ENCODE data around the gene KLF4.
A peak's percentile ranks its signal among the peaks of the same experiment; 100 is the strongest.
"Not testable (repeated sequence)": the region's sequence is repeated elsewhere in the genome, so short reads cannot be mapped to it uniquely, and the experiment has no call there.

Gene KLF4

DNA sequence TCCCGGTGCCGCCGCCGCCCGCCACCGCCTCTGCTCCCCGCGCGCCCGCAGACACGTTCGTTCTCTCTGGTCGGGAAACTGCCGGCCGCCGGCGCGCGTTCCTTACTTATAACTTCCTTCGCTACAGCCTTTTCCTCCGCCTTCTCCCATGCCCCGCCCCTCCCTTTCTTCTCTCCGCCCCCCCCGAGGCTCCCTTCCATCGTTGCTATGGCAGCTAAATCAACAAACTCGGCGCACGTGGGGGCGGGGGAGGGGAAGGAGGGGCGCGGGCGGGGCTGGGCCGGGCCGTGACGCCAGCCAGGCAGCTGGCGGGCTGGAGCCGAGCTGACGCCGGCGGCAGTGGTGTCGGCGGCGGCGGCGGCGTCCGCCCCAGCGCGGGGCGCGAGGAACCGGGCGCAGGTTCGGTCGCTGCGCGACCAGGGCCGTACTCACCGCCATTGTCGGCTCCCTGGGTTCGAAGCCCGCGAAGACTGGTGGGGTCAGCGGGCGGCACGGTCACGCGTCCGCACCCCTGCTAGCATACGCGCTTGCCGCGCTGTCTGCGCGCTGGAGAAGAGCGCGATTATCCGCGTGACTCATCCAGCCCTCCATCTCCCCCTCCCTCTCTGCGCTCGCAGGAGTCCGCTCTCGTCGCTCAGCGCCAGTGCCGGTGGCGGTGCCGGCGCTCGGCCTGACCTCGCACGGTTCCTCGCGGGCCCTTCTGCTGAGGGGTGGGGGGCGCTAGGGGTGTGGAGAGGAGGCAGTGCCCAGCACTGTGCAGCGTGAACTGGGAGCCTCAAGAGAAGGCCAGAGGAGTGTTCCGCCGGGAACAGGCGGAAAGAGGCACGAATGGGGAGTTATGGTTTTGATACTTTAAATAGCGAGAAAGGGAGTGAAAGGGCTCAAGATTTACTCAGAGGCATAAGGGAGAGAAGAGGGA is at the start of gene KLF4:
Gene KLF4 (minus strand): TSS at position 83 of the 919 bp plus-strand sequence. CDS start 597 bp downstream, outside the sequence.
- peak; percentile 24 for DNase-seq

DNA sequence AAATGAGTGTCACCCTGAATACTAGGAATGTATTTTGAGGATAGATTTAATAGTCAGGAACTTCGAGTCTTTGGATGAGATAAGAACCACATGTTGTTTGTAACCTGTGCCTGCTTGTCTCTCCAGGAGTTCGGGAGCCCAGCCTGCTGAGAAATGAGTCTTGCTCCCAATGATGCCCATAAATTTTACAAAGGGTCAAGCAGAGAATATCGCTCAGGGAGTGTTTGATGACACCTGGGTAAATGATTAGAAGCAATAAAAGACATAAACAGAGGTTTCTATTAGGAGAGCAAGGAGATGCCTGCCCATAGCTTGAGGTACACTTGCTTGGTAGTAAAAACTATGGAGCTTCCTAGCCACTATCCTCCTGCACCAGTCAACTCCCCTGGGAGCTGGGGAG is 46.9 kb upstream of the KLF4 start:
- no peak for DNase-seq

DNA sequence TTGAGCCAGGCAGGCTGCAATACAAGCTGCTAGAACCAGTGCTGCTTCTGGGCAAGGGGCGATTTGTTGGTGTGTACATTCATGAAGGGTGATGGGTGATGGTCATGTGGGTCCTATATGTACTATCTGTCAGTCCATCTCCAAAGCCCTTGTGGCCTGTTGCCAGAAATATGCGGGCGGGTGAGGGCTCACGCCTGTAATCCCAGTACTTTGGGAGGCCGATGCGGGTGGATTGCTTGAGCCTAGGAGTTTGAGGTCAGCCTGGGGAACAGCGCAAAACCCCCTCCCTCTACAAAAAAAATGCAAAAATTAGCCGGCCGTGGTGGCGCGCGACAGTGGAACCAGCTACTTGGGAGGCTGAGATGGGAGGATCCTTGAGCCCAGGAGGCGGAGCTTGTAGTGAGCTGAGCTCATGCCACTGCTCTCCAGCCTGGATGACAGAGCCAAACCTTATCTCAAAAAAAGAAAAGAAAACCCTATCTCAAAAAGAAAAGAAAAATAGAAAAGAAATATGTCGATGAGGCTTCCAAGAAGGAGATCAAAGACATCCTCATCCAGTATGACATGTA is 45.0 kb upstream of the KLF4 start:
- no peak for DNase-seq

DNA sequence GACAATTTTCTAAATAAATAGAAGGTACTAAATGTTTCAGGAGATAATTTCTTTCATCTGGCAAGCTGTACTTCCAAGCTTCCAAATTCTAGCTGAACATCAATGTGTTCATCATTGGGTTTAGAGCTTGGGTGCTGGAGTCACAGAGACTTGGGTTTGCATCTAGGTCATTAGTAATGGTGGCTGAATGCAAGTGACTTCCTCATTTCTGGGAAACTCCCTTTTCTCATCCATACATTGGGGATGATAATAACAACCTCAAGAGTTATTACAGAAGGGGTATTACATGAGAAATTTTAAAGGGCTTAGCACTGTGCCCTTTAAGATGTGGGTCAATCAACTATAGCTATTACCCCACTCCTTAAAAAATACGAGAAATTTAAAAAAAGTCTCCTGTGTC is 41.1 kb upstream of the KLF4 start:
- DNase-seq, result no peak

DNA sequence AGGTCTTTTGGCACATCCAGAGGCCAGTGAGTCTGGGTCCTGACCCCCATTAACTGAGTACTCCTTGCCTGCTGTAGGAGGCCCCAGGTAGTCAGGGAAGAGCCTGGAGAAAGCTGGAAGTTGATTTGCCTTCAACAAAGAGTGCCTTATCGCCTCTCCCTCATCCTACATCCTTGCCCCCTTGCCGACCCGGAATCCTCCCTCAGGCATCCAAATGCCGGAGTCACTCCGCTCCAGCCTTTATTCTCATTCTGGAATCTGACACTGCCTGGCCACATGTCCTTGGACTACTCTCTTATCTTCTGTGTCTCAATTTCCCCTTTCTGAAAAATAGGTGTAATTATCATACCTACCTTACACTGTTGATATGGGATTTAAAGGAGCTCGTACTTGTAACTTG is 39.1 kb upstream of the KLF4 start:
- DNase-seq, result no peak

DNA sequence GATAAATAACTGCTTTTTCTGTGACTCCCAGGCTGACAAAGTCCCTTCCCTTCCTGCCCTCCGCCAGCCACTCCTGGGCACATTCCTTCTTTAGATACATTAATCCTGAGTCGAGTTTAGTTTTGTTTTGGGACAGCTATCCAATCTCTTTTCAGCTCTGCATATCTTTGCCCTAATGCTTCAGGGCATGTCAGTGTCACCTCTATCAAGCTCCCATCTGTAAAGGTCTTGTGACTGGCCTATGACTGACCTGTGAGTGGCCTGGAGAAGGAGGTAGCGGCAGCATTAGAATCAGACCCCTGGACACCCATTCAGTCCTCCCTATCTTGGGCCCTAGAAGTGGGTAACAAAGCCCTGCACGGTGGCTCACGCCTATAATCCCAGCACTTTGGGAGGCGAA is 34.0 kb upstream of the KLF4 start:
- no peak for DNase-seq

DNA sequence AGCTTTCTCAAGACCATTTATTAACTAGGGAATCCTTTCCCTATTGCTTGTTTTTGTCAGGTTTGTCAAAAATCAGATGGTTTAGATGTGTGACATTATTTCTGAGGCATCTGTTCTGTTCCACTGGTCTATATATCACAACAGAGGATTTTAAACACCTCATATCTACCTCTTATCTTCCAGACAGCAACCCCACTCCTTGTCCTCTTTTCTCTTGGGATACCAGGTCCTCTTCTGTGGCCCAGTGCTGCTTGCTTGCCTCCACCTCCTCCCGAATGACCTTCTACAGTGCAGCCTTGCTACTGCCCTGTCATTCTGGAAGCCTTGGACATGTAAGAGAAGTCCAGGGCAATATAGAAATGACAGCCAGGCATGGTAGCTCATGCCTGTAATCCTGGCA is 30.6 kb upstream of the KLF4 start:
- no peak for DNase-seq

DNA sequence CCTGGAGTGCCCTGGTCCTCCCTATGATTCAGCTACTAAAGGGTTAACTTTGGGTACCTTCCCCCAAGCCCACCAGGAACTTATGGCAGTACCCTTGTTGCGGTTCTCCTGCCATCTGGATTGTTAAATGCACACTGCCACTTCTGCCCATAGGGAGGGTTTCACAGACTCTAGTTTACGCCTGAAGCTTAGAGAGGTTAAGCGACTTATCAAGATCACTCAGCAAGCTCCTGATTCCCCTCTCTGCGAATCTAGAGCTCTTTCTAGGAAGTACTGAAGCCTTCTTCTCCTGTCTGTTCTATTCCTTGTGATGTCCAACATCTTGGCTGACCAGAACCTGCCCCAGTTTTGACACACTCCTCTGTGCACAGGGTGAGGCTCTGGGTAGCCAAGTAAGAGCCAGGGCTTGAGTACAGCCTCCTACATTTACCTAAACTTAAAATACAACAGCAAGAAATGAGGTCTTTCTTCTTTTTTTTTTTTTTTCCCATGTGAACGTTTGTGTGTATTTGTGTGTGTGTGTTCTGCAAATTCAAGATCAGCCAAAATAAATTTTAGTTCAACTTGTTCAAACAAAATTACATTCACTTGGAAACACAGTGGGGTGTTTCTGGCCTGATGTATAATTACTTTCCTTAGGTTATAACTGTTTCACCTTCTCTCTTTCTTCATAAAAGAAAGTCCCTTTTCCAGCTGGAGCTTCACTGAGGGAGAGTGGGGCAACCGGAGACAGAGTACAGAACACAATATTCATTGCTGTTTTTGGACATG is 28.7 kb upstream of the KLF4 start:
- DNase-seq, result no peak

DNA sequence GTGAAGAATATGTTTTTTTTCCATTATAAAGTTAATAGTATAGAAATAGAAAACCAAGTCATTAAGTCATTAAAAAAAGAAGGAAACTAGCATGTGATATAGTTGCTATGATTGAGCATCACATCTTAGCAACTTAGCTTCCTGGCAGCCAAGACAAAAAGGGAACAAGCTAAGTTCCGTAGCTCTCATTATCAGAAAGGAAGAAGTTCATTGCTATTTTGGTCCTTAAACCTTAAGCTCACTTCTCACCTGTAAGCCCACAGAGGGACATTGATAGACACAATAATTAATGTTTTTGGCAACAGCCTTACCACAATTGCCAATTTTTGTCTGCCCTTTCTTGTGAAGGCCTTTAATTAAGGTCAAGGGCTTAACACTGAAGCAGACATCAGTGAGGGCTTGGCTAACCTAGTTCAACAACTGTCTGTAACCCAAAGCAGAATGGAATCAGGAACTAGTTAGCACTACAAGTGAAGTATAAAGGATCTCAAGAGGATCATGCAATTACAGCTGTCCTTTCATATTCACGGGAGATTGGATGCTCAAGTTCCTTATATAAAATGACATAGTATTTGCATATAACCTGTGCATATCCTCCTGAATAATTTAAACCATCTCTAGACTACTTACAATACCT is 24.0 kb upstream of the KLF4 start:
- no peak for DNase-seq

DNA sequence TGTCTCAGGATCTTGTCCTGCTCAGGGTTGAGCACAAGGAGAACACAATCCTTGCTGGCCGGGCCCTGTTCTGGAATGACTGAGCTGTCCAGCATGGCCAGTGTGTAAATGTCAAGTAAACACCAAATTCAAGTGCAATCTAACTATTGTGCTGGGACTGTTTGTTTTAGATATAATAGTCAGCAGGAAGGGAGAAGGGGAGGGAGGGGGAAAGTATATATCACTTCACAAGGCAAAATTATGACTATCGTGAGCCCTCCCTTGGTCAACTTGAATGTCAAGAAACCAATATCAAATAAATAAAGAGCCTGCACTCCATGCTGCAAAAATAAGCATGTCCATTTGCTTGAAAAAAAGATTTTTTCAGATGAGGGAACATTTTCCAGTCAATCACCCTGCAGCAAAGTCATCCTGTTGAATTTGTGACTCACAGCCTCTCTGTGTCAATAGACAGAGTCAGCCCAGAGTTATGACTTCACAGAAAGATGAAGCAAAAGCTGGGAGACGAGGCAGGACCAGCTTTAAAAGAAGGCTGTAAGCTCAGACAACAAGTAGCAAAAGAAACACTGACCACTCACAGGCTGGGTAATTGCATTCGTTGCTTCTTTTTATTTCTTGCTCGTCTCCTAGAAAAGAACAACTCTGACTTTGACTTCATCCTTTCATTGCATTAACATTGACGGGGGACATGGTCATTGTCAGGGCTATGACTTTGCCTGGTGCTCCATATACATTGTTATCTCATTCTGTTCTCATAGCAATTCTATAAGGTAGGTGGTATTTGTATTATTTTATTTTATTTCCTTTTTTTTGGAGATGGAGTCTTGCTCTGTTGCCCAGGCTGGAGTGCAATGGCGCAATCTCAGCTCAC is 15.3 kb upstream of the KLF4 start:
- no peak for DNase-seq

DNA sequence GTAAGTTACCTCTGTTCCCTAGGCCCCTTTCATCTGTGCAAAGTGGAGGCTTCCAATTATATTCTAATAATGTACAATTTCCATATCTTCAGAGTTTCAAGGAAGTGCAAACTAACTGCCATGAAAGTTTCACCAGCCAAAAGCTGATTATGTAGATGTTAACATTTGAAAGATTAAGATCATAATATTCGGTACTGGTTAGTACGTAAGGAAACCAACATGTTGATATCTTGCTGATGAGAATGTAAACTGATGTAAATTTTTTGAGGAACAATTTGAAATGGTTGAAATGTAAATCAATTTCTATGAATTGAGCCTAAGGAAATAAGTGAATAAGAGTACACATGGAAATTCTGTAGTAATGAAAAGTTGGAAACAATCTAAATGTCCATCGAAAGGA is 12.9 kb upstream of the KLF4 start:
- DNase-seq, result no peak

DNA sequence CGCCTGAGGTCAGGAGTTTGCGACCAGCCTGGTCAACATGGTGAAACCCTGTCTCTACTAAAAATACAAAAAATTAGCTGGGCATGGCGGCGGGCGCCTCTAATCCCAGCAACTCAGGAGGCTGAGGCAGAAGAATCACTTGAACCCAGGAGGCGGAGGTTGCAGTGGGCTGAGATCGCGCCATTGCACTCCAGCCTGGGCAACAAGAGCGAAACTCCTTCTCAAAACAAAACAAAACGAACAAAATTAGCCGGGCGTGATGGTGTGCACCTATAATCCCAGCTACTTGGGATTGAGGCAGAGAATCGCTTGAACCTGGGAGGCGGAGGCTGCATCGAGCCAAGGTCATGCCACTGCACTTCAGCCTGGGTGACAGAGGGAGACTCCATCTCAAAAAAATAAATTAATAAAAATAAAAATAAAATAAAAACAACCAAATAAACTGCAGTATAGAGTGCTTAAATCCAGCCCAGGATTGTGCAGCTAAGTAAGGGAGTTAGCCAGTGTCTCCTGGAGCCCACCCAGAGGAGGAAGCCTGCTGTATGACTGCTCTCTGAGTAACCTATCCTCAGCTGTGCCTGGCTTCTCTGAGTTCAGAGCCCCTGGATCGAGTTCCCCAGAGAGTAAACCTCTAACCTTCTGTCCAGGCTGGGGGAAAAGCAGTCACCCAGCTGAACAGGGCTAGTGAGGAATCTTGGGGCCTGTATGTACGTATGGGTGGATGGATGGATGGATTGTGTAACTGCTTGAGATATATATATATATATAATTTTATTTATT is 11.0 kb upstream of the KLF4 start:
- not testable (repeated sequence) for DNase-seq

DNA sequence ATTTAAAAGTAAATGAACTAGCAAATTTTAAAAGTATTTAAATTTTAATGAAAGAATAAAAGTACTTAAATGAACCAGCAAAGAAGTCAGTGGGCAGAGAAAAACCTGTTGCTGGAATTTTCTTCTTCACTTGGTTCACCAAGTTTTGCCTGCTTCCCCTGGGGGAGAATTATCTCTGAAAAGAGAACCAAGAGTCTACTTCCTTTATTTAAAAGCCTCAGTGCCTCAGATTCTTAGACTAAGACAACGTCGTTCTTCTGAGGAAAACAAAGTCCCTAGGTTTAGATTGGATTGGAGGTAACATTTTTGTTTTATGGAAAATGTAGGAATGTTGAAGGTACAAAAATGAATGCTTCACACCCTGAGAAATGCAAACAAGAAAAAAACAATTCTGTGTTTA is 7.4 kb upstream of the KLF4 start:
- DNase-seq, result no peak

DNA sequence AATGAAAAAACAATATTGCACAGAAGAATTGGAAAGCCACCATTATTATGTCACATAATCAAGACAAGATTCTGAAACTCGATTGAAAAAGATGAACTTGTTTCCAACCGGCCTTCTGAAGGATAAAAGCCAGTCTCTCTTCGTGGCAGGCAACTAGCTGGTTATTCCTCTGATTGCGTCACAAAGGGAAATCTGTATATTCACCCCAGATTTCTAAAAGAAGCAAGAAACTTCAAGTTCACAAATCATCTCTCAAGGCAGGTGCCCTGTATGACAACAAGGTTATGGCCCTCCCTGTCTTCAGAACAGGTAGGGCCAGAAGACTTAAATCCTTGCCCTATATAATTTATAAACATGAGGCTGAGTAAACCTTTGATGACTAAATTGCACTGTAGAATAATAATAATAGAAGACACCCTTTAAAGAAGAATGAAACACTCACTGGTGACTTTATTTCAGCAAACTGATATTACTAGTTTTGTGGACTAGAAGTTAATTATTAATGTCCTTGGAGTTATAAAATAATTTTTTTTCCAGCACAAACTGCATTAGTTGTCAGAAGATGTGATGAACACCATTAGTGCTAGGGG is 2.9 kb upstream of the KLF4 start:
- DNase-seq, result no peak

DNA sequence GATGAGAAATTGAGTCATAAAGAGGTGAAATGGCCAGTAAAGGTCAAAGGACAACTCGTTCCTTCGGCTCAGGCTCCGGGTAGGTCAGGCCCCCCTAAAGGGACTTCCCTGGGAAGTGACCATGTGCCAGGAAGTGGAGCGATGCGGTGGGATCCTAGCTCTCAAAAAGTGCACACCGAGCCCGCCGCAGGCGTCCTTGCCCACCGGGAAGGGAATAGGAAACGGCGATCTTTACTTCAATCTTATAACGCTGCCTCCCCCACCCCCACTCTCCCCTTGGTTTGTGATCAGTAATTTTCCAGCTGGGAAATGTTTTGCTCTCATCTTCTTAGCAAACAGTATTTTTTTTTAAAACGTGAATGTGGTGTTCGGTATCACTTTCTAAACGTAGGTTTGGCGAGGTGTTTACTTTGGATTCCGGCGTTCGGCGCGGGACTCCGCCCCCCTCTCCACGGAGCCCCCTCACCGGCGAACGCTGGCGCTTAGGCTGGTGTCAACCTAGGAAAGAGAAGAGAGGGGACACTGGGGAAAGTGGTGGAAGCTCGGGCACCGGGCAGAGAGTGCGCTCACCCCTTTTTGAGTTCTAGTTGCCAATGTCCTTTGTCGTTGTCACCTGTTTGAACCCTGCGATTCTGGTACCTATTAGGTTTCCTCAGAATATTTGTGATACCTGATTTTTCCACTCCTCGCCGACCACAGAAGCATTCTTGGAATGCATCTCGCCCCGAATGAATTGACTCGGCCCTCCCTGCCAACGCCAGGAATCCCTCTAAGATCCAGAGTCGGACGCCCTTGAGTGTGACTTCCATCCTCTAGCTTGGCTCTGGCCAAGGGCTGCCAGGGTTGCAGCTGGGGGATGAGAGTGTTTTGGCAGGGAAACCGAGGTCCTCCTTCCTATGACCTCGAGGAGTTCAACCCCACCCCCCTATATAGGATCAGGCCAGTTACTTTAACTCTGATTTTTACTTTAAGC is 1.8 kb upstream of the KLF4 start:
- no peak for DNase-seq

DNA sequence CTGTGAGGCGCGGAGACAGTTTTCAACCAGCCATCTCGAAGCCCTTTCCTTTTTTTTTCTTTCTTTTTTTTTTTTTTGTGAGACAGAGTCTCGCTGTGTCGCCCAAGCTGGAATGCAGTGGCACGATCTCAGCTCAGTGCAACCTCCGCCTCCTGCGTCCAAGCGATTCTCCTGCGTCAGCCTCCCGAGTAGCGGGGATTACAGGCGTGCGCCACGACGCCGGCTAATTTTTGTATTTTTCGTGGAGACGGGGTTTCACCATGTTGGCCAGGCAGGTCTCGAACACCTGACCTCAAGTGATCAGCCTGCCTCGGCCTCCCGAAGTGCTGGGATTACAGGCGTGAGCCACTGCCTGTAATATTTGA is 1.0 kb upstream of the KLF4 start:
- not testable (repeated sequence) for DNase-seq

DNA sequence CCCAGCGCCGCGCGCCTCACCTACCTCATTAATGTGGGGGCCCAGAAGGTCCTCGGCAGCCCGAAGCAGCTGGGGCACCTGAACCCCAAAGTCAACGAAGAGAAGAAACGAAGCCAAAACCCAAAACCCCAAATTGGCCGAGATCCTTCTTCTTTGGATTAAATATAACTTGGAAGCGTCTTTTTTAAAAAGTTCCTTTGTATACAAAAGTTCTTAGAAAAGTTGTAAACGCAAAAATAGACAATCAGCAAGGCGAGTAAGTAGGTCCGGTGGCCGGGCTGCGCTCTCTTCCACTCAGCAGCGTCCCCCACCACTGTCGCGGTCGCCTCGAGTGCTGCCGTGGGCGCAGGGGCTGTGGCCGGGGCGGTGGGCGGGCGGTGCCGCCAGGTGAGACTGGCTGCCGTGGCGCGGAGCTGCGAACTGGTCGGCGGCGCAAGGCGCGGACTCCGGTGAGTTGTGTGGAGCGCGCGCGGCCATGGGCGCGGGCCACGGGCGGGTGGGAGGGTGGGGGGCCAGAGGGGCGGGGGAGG is 360 bp downstream of the KLF4 start:
- DNase-seq, result no peak

DNA sequence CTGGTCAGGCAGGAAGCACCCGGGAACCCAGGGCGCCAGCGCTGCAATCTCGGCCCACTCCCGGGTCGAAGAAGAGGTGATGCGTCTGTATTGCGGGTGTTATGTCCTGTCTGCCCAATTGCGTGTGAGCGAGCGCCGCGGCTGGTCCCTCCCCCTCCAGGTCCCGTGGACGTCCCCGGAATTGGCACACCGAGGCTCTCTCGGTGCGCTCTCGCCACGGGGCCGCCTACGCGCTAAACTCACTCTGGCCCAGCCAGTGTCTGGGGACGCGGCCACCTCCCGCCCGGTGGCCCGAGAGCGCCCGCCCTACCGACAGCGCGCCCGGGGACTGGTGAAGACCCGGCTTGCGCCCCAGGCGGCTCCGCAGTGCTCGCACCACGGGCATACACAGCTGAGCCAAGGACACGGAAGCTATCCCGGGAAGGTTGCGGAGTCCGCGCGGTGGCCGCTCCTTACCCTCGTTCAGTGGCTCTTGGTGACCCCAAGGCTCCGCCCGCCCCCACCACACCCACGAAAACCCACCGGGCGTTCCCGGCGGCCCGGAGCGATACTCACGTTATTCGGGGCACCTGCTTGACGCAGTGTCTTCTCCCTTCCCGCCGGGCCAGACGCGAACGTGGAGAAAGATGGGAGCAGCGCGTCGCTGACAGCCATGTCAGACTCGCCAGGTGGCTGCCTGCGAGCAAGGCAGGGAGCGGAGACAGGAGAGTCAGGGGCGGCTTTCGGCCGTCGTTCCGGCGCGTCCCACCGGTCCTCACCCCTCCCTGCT is 1.0 kb downstream of the KLF4 start:
- DNase-seq, result no peak

All from activated CD4-positive, alpha-beta T cell treated with anti-CD3 and anti-CD28 coated beads for 1 hour (primary cell).